ENCODE data around the gene SP5.

- TF ChIP-seq CTCF (IDR thresholded peaks at IDR 0.05) (no peak), EP300 (IDR thresholded peaks at IDR 0.05) (no peak), POLR2A (IDR thresholded peaks at IDR 0.05) (no peak)
Observed at GRCh38 chr2:170762760-170763159, 47.6 kb downstream of the SP5 start.
